HG02970 (cell line): ENCODE data around the gene NDUFAF2.
"Not testable (repeated sequence)": the region's sequence is repeated elsewhere in the genome, so short reads cannot be mapped to it uniquely, and the experiment has no call there.

ENCODE experiments used
- ATAC-seq: cut with Tn5 transposase; IDR thresholded peaks from one replicate; pipeline ENCODE4 v1.9.1; 2021; ENCODE audit warnings: mild to moderate bottlenecking, moderate library complexity, moderate number of reproducible peaks; ENCODE audit not compliant: unreplicated experiment, low FRiP score

NDUFAF2 gene

DNA sequence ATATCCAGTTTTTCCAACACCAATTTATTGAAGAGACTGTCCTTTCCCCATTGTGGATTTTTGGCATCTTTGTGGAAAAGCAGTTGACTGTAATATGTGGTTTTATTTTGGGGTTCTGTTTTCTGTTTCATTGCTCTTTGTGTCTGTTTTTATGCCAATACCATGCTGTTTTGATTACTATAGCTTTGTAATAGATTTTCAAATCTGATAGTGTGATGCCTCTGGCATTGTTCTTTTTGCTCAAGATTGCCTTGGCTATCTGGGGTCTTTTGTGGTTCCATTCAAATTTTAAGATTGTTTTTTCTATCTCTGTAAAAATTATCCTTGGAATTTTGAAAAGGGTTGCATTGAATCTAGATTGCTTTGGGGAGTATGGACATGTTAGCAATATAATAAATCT lies 99.5 kb downstream of the NDUFAF2 start:
- no peak for ATAC-seq

DNA sequence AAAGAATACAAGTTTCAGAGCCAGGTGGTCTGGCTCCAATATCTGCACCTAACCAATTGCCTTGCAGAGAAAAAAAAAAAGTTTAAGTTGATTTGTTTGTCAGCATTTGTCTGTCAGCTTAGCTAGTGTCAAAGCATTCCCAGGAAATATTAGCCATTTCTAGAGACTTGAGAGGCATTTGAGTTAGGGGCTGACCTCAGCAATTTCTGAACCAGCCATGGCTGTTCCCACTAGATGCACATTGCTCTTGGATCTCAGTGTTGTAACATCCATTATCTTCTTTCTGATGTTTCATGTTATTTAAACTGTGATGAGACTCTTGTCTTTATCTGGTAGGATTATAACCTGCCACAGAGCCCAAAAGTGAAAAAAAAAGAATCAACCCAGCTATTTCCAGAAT lies 102.3 kb downstream of the NDUFAF2 start:
- ATAC-seq, result no peak

DNA sequence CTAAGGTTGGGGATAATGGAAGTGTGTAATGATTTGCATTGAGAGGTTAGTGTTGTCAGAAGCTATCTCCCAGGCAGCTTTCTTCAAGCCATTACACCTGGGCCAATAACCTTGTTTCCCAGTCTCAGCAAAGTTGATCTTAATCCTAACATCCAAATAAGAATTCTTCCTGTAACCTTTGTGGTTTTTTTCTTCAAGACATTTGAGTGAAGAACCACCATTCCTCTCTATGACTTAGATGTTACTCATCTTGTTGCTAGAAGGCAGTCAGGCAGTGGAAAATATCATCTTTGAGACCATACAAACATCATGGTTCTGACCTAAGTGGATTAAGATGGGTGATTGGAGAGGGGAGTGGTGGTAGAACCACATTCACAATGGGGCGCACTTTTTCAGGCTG lies 103.5 kb downstream of the NDUFAF2 start:
- ATAC-seq, result no peak

DNA sequence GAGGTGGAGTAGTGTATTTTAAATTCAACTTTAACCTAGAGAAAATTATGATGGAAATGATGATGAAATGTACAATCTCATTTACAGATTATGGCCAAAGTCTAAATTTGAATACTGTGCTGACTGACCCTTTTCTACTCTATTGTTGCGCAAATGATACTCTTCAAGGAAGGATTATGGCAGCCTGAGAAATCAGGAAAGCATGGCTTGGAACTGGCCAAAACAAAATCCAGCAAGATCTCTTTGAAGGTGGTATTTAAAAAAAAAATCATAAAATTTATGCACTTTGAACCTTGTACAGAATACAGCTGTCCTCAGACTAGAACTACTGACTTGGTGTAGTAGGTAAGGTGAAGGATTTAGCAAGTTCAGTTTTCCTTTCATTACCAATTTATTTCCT lies 105.3 kb downstream of the NDUFAF2 start:
- no peak for ATAC-seq

DNA sequence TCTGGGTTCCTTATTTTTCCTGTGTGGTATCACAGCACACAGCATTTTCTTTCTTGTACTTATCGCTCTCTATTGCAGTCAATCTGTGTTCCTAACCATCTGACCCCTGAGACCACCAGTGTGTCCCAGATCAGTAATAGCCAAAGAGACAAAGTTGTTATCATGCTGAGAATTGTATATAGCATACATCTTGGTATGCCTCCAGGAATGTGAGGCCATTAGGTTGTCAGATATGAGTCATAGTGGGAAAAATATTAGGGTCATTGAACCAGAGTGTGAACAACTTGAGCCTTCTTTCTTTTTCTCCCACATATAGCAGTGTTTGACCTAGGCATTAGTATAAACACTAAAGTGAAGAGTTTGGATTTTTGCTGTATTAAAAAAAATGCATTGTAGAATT lies 106.3 kb downstream of the NDUFAF2 start:
- ATAC-seq, result no peak

DNA sequence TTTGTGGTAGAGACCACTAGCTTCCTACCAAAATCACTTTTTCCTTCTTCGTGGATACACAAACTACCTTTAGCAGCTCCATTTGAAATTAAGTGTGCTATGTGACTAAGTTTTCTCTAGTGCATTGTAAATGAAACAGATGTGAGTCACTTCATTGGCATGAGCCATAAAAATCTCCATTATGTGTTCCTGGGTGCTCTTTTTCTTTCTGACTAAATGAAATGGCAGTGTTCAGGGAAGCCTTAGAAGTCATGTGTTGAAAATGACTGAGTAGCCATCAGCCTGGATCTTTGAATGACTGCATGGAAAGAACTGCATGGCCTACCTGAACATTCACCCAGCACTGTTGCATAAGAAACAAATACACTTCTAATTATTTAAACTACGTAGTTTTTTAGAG lies 107.9 kb downstream of the NDUFAF2 start:
- ATAC-seq, result no peak

DNA sequence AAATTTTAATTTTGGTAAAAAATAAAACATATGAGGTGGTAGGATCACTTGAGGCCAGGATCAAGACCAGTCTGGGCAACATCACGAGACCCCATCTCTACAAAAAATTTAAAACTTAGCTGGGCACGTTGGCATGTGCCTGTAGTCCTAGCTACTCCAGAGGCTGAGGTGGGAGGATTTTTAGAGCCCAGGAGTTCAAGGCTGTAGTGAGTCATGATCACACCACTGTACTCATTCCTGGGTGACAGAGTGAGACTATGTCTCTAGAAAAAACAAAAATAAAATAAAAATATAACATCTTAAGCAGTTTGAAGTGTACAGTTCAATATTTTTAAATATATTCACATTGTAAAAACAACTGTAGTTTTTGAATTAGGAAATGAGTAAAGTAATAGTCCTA lies 108.9 kb downstream of the NDUFAF2 start:
- no peak for ATAC-seq

DNA sequence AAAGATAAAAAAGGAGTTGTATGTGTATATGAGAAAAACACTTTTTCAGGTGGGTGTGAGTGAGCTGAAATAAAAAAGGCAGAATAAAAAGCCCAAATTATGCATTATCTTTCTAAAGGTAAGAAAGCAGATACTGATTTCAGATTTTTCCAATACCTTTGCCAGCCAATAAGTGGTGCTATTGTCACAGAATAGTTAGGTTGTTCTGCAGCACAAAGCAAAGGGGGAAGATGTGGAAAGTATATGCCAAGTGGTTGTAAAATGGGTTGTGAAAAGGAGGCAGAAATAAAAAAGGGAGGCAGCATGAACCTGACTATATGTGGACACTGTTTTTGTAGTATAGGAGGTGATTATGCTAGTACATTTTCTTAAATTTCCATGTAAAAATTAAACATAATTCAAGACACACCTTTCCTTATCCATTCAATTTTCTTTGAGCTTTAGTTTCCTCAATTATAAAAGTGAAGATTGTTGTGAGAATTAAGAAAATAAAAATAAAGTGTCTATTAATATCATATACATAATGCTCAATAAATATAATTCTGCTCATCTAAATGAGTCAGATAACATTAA lies 110.5 kb downstream of the NDUFAF2 start:
- no peak for ATAC-seq

DNA sequence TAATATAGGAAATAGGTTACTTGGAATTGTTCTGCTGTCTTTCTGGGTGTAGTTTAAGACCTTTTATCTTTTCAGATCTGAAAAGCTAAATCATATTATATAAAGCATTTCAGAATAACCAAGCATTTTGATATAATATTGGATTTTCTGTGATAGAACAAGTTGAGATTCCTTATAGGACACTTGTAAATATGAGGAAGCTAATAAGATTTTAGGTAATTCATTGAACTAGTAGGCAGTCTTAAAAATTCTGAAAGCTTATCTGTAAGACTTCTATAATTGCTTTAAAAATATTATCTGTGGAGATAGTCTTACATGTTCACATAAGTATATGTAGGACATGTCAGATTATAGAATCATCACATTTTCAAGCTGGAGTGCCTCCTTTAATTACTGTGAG lies 114.5 kb downstream of the NDUFAF2 start:
- ATAC-seq, result no peak

DNA sequence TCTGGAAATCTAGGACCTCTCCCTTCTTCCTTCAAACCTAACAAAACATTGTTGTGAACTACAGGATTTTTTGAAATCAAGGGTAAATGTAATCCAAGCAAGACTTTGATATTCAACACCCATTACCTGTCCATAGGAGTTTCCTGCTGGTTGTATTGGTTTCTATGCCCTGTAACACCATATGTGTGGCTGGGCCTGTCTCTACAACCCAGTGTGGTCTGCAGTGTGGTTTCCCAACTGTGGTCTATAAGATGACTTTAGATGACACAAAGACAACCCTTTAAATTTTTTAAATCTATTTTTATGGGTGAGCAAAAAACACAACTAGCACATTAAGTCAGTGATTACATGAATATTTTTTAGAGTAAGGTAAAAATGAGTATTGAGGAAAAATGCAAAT lies 124.1 kb downstream of the NDUFAF2 start:
- no peak for ATAC-seq

DNA sequence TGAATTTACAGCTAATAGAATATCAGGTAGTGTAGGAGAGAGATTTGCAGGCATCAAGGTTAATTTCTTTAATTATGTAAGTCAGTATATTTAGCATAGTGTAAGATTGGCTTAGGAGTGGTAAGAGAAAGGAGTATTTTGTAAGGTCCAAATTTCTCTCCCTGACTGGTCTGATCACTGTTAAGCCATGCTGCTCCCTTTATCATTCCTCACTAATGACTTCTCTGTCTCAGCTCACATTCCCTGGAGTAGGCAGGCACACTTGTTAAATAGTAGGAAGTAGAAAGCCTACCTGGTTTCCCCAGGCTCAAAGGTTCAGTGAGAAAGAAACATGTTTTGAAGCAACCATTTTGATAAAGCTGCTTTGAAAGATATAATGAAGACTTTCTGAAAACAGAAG lies 126.5 kb downstream of the NDUFAF2 start:
- no peak for ATAC-seq

DNA sequence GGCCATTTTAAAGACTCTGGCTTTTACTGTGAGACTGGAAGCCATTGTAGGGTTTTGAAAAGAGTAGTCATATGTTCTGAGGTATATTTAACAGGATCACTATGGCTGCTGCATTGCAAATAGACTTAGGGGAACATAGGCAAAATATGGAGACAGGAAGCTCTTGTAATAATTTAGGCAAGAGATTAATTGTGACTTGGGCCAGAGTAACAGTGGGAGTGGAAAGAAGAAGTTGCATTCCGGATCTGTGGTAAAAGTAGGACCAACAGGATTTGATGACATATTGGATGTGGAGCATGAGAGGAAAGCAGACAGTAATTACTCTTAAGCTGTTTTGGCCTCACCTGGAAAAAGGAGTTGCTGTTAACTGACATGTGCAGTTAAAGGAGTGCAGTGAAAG lies 131.6 kb downstream of the NDUFAF2 start:
- no peak for ATAC-seq

DNA sequence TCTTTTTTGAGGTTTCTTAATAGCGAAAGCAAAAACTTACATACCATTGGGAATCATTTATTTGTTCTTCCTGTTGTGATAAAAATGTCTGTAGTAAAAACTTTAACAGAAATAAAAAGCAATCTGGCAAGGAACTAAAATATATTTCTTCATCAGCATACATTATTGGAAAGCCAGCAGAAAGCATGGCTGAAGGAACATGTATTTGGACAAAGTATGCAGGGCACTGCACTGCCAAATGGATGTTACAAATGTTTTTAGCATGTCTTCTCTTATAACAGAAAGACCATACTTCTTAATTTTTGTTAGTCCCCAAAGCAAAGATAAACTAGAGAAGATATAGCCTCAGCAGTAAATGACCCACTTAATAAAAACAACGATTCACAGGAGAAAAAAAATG lies 136.7 kb downstream of the NDUFAF2 start:
- ATAC-seq, result no peak

DNA sequence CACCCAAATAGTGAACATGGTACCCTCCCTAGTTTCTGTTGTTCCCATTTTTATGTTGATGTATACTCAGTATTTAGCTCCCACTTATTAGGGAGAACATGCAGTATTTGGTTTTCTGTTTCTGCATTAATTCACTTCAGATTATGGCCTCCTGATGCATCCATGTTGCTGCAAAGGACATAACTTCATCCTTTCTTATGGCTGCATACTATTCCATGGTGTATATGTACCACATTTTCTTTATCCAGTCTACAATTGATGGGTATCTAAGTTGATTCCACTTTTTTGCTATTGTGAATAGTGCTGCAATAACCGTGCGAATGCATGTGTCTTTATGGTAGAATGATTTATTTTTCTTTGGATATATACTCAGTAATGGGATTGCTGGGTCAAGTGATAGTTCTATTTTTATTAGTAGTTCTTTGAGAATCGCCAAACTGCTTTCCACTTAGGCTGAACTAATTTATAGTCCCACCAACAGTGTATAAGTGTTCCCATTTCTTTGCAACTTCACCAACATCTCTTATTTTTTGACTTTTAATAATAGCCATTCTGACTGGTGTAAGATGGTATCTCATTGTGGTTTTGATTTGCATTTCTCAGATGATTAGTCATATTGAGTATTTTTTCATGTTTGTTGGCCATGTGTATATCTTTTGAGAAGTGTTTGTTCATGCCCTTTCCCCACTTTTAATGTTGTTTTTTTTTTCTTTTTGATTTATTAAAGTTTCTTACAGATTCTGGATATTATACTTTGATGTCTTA lies 137.7 kb downstream of the NDUFAF2 start:
- no peak for ATAC-seq

DNA sequence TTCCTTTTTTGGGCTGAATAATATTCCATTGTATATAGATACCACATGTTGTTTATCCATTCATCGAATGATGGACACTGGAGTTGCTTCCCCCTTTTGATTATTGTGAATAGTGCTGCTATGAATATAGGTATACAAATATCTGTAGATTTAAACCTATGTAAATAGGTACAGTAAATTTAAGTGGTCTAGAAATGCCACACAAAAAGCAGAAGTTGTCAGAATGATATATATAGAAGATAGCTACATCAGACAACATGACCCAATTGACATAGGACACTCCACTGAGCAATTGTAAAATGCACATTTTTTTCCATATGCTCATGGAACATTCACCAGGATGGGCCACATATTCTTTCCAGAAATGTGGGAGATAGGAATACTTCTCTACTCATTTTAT lies 139.7 kb downstream of the NDUFAF2 start:
- no peak for ATAC-seq

DNA sequence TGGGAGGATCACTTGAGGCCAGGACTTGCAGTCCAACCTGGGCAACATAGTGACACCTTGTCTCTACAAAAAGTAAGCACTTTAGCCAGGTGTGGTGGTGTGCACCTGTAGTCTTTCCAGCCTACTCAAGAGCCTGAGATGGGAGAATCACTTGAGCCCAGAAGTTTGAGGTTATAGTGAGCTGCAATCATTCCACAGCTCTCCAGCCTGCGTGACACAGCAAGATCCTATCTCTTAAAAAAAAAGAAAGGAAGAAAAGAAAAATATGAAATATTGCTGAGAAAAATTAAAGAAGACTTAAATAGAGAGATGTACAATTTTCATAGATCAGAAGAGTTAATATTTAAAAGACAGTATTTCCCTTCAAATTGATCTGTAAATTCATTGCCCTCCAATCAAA lies 140.9 kb downstream of the NDUFAF2 start:
- no peak for ATAC-seq

DNA sequence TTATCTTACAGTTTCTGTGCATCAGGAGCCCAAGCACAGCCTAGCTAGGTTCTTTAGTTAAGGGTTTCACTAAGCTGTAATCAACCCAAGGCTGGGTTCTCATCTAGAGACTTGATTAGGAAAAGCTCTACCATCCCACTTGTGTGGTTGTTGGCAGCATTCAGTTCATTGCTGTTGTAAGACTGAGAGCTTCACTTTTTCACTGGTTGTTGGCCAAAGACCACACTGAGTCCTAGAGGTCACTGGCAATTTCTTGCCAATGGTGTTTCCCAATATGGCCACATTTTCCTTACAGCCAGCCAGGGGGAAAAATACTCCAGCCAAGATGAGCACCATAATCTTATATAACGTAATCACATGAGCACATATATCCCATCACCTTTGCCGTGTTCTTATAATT lies 142.9 kb downstream of the NDUFAF2 start:
- ATAC-seq, result no peak

DNA sequence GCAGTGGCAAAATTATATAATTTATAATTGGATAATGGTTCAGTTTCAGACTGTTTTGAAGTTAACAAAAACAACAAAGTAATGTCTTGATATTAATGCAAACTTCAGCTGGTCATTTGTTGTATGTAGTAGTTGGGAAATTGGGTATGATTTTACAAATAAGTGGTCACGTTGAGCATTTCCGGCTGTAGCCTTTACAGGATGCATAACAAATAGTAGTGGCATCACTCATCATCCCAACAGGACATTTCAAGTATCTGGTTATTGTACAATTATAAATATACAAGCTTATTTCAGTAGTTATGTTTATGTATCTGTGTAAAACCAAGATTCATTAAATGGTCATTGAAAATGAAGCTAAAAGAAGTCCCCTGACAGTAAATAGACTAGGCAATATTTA lies 144.3 kb downstream of the NDUFAF2 start:
- no peak for ATAC-seq

DNA sequence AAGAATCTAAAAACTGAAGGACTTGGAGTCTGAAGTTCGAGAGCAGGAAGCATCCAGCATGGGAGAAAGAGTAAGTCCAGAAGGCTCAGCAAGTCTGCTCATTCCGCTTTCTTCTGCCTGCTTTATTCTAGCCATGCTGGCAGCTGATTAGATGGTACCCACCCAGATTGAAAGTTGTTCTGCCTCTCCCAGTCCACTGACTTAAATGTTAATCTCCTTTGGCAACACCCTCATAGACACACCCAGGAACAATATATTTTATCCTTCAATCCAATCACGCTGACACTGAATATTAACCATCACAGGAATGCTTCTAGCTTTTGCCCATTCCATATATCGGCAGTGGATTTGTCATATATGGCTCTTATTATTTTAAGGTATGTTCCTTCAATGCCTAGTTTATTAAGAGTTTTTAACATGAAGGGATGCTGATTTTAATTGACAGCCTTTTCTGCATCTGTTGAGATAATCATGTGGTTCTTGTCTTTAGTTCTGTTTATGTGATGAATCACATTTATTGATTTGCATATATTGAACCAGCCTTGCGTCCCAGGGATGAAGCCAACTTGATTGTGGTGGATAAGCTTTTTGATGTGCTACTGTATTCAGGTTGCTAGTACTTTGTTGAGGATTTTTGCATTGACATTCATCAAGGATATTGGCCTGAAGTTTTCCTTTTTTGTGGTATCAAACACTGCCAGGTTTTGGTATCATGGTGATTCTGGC lies 148.2 kb downstream of the NDUFAF2 start:
- ATAC-seq, result not testable (repeated sequence)

DNA sequence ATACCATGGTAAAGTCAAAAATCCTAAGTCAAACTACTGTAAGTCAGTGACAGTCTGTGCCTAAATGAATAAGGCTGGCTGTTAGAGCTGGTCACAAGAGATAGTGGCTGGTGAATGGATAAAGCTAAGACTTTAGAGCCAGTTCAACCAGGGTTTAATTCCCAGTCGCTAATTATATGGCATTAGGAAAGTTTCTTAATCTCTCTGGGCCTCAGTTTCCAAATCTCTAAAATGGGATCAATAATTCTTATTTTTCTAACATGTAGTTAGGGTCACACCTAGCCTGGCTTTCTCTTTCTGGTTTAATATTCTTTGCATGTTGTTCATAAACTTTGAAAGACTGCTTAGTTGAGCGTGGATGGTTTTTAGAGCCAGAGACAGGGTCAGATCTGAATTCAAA lies 152.5 kb downstream of the NDUFAF2 start:
- no peak for ATAC-seq

DNA sequence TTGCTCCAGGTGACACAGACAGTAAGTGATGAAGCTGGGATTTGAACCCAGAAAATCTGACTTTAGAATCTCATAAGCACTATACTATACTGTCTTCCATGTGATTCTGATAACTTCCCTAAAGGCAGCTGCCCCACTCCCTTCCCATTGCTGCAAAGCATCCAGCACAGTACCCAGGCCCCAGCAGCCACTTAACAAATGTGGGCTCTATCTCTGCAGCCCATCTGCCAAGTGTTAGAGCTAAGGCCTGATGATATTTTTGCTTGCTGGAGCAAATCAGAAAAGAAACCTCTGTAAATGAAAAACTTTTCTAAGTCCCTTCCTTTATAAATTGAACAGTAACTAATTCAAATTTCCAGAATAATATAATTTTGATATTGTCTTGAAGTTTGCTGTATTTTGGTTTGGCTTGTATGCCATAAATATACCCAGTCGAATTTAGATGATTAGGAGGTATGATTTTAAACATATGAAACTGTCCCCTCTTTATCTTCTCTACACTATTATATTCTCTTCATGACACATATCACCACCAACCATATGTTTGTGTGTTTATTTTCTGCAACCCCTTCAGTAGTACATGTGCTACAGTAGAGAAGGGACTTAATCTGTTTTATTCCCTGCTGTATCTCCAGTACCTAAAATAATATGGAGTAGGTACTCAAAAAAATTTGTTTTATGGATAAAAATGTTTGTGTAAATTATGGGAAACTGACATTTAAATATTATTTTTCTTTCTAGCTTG lies 153.4 kb downstream of the NDUFAF2 start:
- ATAC-seq, result no peak
